ENCODE results near the gene CPT1B. TPM values are rescaled to one million over a fixed set of nuclear protein-coding genes. Genes with fewer than 3 reads are reported as not detected.

The CPT1B gene
- total and polyA plus RNA-seq, 2 donors (not counting 1 experiment from before 2014, with no cell fraction given), result 55.0 to 109 TPM

DNA sequence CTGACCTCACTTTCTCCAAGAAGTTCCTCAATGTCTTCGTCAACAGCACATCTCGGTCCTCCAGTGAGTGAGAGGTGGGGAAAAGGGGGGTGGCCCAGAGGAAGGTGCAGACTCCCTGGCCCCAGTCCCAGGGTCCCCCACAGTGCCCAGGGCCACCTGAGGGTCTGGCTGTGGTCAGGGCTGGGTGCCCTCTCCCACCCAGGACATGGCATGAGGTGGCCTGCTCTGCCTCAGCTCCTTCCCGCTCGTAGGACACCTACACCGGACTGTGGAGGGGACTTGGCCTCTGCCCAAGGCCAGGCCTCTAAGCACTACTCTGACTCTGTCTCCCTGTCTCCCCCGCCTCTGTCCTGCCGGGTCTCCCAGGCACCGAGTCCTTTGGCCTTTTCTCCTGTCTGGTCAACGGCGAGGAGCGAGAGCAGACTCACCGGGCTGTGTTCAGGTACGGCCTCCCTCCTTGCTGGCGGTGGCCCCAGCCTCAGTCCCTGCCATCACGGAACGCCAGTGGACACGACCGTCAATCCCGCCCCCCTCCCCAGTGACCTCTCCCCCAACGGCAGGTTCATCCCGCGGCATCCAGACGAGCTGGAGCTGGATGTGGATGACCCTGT lies 26.9 kb upstream of the CPT1B start:
- H3K27ac Mint-ChIP-seq, result no peak overlapping the region
- H2AFZ ChIP-seq (ENCODE audit: insufficient read depth, low read depth, low read length, poor library complexity, severe bottlenecking), result no peak overlapping the region
- H3K9ac ChIP-seq (ENCODE audit: low read length), result no peak overlapping the region
- H3K9me3 ChIP-seq (ENCODE audit: control extremely low read depth in 1 of 3, control insufficient read depth in 2 of 3, insufficient read depth in 1 of 3, low read length in 2 of 3), result no peaks in the 10 kb centered on the region
- ChIA-PET CTCF (no interaction called here), POLR2A (no interaction called here)
- no peaks in the 10 kb centered on the region for H3K79me2 ChIP-seq (ENCODE audit: control insufficient read depth, insufficient read depth, low read length)
- no peaks in the 10 kb centered on the region for H4K20me1 ChIP-seq (ENCODE audit: control insufficient read depth, insufficient read depth, low read length, poor library complexity, severe bottlenecking)
- H3K27ac ChIP-seq (ENCODE audit: low read length in 2 of 2), result no peak overlapping the region
- H3K4me1 Mint-ChIP-seq, result peaks cover 8% of the 10 kb centered on the region
- WGBS (ENCODE audit: insufficient coverage), result 90% methylated on average over 20 of the region's 23 CpGs
- no peak for DNase-seq
- H3K4me1 ChIP-seq (ENCODE audit: control insufficient read depth in 2 of 2, insufficient read depth in 2 of 2, low read length in 2 of 2), result peaks cover 3 to 4% of the 10 kb centered on the region in 2 donors
- H3K4me3 Mint-ChIP-seq, result no peak overlapping the region
- ATAC-seq (ENCODE audit: low read depth), result no peak
- TF ChIP-seq EZH2 (IDR thresholded peaks at IDR 0.05; ENCODE audit: borderline replicate concordance, insufficient read depth, low read depth, low read length, poor library complexity, severe bottlenecking), result no peak
- TF ChIP-seq, protein P1, sequence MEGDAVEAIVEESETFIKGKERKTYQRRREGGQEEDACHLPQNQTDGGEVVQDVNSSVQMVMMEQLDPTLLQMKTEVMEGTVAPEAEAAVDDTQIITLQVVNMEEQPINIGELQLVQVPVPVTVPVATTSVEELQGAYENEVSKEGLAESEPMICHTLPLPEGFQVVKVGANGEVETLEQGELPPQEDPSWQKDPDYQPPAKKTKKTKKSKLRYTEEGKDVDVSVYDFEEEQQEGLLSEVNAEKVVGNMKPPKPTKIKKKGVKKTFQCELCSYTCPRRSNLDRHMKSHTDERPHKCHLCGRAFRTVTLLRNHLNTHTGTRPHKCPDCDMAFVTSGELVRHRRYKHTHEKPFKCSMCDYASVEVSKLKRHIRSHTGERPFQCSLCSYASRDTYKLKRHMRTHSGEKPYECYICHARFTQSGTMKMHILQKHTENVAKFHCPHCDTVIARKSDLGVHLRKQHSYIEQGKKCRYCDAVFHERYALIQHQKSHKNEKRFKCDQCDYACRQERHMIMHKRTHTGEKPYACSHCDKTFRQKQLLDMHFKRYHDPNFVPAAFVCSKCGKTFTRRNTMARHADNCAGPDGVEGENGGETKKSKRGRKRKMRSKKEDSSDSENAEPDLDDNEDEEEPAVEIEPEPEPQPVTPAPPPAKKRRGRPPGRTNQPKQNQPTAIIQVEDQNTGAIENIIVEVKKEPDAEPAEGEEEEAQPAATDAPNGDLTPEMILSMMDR (IDR thresholded peaks at IDR 0.05), result no peak
- intact Hi-C loops (cut with micrococcal nuclease), result no loop called here
- H3K27me3 ChIP-seq (replicated peaks in 1 of 4; ENCODE audit: control extremely low read depth in 1 of 4, control insufficient read depth in 3 of 4, insufficient read depth in 4 of 4, low read length in 3 of 4), result peaks cover 0 to 64% (median 18%) of the 10 kb centered on the region in 4 experiments
- no peaks in the 10 kb centered on the region for H3K9me3 Mint-ChIP-seq (ENCODE audit: insufficient read depth)
- no peak overlapping the region for H3K4me3 ChIP-seq (ENCODE audit: control extremely low read depth in 1 of 5, extremely low read depth in 1 of 5, insufficient read depth in 1 of 5, low read depth in 2 of 5, low read length in 4 of 5)
- H3K36me3 ChIP-seq (replicated peaks in 1 of 2; ENCODE audit: control extremely low read depth in 1 of 2, control insufficient read depth in 1 of 2, extremely low read depth in 1 of 2, insufficient read depth in 2 of 2, low read length in 1 of 2), result no peaks in the 10 kb centered on the region
- H3K27me3 Mint-ChIP-seq, result peaks cover 43% of the 10 kb centered on the region
- H3K4me2 ChIP-seq (replicated peaks; ENCODE audit: low read depth, low read length, poor library complexity, severe bottlenecking), result no peak overlapping the region

DNA sequence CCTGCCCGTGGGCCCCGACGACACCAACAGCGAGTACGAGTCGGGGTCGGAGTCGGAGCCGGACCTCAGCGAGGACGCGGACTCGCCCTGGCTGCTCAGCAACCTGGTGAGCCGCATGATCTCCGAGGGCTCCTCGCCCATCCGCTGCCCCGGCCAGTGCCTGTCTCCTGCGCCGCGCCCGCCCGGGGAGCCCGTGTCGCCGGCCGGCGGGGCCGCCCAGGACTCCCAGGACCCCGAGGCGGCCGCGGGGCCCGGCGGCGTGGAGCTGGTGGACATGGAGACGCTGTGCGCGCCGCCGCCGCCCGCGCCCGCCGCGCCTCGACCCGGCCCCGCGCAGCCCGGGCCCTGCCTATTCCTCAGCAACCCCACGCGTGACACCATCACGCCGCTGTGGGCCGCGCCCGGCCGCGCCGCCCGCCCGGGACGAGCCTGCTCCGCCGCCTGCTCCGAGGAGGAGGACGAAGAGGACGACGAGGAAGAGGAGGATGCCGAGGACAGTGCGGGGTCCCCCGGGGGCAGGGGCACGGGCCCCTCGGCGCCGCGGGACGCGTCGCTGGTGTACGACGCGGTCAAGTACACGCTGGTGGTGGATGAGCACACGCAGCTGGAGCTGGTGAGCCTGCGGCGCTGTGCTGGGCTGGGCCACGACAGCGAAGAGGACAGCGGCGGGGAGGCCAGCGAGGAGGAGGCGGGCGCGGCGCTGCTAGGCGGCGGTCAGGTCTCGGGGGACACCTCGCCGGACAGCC lies 26.2 kb upstream of the CPT1B start:
- Mint-ChIP-seq H3K4me3 (no peak overlapping the region), H3K27ac (no peak overlapping the region), H3K4me1 (peaks cover 12% of the 10 kb centered on the region), H3K27me3 (peaks cover 42% of the 10 kb centered on the region), H3K9me3 (ENCODE audit: insufficient read depth) (no peaks in the 10 kb centered on the region)
- H3K9ac ChIP-seq (ENCODE audit: low read length), result no peak overlapping the region
- CTCF ChIA-PET, result no interaction called here
- H3K4me1 ChIP-seq (ENCODE audit: control insufficient read depth in 2 of 2, insufficient read depth in 2 of 2, low read length in 2 of 2), result peaks cover 7 to 9% of the 10 kb centered on the region in 2 donors
- H2AFZ ChIP-seq (ENCODE audit: insufficient read depth, low read depth, low read length, poor library complexity, severe bottlenecking), result no peak overlapping the region
- no peak overlapping the region for H3K27ac ChIP-seq (ENCODE audit: low read length in 2 of 2)
- no peak overlapping the region for H3K4me2 ChIP-seq (replicated peaks; ENCODE audit: low read depth, low read length, poor library complexity, severe bottlenecking)
- H3K36me3 ChIP-seq (replicated peaks in 1 of 2; ENCODE audit: control extremely low read depth in 1 of 2, control insufficient read depth in 1 of 2, extremely low read depth in 1 of 2, insufficient read depth in 2 of 2, low read length in 1 of 2), result no peaks in the 10 kb centered on the region
- intact Hi-C loops (cut with micrococcal nuclease), result no loop called here
- no peak for TF ChIP-seq EZH2 (IDR thresholded peaks at IDR 0.05; ENCODE audit: borderline replicate concordance, insufficient read depth, low read depth, low read length, poor library complexity, severe bottlenecking)
- TF ChIP-seq, protein P1 (IDR thresholded peaks at IDR 0.05), result no peak
- POLR2A ChIA-PET, result no interaction called here
- H4K20me1 ChIP-seq (ENCODE audit: control insufficient read depth, insufficient read depth, low read length, poor library complexity, severe bottlenecking), result no peaks in the 10 kb centered on the region
- DNase-seq, result no peak
- H3K27me3 ChIP-seq (replicated peaks in 1 of 4; ENCODE audit: control extremely low read depth in 1 of 4, control insufficient read depth in 3 of 4, insufficient read depth in 4 of 4, low read length in 3 of 4), result peaks cover 0 to 67% (median 23%) of the 10 kb centered on the region in 4 experiments
- ATAC-seq (ENCODE audit: low read depth), result no peak
- H3K4me3 ChIP-seq (ENCODE audit: control extremely low read depth in 1 of 5, extremely low read depth in 1 of 5, insufficient read depth in 1 of 5, low read depth in 2 of 5, low read length in 4 of 5), result no peak overlapping the region
- peaks cover 0 to 7% (median 0%) of the 10 kb centered on the region in 3 donors for H3K9me3 ChIP-seq (ENCODE audit: control extremely low read depth in 1 of 3, control insufficient read depth in 2 of 3, insufficient read depth in 1 of 3, low read length in 2 of 3)
- WGBS (ENCODE audit: insufficient coverage), result 43% methylated on average over 89 of the region's 103 CpGs
- no peaks in the 10 kb centered on the region for H3K79me2 ChIP-seq (ENCODE audit: control insufficient read depth, insufficient read depth, low read length)
